CD4-positive, alpha-beta T cell treated with Interleukin-10 for 1 hour (primary cell): ENCODE measurements around the gene EOLA2.
"Not testable (repeated sequence)": the region's sequence is repeated elsewhere in the genome, so short reads cannot be mapped to it uniquely, and the experiment has no call there.

Source experiments
- DNase-seq: peaks from one replicate; pipeline ENCODE4 v3.0.0-alpha.2; 2020

EOLA2 gene

DNA sequence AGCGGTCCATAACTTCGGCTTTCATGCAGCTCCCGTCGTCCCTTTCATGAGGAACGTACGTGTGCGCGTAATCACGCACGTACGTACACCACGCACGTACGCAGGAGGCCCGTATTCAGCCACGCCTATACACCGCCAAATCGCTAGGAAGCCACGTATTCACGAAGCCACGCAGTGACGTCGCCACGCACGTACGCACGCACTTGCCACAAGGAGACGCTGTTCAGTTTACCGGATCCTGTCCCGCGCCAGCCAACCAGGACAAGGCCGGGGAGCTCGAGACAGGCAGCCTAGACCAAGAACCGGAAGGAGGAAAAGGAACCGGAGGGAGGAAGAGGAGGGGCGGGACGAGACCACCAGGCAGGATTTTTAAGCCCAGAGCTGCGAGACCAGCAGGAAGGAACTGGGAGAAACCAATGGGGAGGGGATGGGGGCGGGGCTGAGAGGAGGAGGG lies at the start of gene EOLA2:
Gene EOLA2, minus strand, starts transcription at position 65 of the 454 bp plus-strand sequence. CDS start 4,617 bp downstream, outside the sequence.
- peak; percentile 95 for DNase-seq

GRCh38 chrX:149987613-149988012 lies 49.3 kb upstream of the EOLA2 start:
- DNase-seq: no peak

- no peak for DNase-seq
These were observed 46.1 kb upstream of the EOLA2 start for GRCh38 chrX:149984411-149984810.

DNA sequence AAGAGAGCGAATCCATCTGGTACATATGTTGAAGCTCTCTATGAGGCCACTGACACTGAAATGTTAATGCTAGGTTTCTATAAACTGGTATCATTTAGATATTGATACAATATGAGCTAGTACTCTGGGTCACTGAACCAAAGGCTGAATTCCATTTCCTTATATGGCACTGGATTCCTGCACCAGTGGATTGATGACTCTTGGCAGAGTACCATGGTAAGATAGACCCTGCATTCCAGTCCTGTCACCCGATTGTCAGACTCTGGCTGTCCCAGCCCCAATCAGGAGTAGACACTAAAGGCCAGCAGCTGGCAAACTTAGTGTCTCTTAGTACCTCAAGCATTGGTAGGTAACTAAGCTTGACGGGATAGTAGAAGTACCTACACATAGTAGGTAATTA lies 44.0 kb upstream of the EOLA2 start:
- DNase-seq: no peak

- no peak for DNase-seq
These were observed 40.9 kb upstream of the EOLA2 start for GRCh38 chrX:149979126-149979644.

DNA sequence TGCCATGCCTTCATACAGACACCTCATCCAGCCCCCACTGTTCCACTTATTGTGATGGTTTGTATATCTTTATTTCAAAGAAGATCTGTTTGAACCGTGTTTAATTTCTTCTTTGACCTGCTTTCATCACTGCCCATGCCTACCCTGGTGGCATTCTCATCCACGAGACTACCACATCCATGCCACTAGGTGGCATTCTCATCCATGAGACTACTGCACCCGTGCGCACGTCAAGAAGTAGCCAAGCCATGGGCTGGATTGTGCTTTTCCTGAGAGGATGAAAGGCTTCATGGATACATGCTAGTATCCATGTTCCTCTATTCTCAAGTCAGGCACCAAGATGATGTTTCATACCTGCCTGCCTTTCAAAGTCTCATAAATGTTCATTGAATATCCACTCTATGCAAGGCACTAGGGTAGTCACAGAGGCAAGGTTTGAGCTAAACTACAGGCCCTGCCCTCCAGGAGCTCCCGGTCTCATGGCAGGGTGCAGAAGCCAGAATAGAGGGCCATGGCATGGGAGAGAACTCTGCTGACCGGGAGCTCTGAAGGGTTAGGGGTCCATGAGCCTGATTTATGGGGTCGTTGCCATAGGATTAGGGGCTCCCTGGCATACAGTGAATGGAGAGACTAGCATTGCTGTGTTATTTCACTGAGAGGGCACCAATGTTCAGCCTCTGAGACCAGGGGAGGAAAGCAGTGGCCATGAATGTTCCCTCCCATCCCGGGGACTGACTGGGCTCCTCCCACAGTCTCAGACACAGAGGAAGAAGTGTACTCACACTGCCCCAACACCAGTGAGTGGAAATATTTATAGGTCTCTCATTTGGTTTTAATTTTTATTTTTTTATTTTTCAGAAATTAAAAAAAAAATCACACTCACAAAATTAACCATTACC lies 24.8 kb upstream of the EOLA2 start:
- peak; percentile 26 for DNase-seq

GRCh38 chrX:149962010-149962409 lies 23.7 kb upstream of the EOLA2 start:
- DNase-seq: no peak

GRCh38 chrX:149961572-149961971 lies 23.3 kb upstream of the EOLA2 start:
- no peak for DNase-seq

DNA sequence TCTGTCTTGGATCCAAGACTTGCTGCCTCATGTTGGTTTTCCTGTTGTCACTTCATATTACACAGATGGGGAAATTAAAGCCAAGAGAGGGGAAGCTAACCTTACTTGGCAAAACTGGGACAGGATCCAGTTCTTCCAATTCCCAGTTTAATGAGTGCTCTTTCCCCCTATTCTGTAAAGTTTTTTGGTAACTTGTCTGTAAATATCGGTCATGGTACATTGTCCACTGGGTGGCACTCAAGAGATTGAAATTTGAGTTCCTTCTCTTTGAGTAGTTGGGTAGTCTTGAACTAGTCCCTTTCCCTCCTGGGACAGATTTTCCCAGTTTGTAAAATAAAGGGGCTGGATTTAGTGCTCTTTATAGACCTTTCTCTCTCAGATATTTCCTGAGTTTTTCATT lies 12.4 kb upstream of the EOLA2 start:
- peak; percentile 13 for DNase-seq

DNA sequence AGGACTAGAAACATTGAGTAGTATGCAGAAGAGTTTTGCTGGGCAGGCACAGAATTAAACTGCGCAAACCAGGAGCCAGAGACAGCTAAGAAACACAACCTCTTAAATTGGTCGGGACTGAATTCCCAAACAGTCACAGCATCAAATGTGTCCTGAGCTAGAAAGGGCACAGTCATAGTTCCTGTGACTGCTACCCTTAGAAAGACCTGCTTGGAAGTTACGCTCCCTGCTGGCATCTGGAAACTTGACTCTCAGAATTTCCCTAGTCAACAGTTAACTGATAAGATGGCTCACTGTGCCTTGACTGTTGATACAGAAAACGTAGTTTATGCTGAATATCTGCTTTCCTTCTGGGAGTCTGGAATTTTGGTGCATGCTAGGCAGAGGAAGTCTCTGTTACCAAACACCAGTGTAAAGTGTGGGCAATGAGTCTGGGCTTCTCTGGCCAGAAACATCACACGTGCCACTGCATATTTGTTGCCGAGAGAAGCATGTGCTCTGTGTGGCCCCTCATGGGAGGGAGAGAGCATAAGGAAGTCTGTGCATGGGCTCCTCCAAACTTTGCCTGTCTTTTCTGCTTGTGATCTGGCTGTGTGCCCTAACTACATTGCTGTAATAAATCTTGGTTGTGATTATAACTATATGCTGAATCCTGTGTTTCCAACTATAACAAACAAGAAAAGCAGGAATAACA lies 11.6 kb upstream of the EOLA2 start:
- DNase-seq: no peak

GRCh38 chrX:149948016-149948415 lies 9.7 kb upstream of the EOLA2 start:
- no peak for DNase-seq

GRCh38 chrX:149946932-149947331 lies 8.6 kb upstream of the EOLA2 start:
- DNase-seq: not testable (repeated sequence)

DNA sequence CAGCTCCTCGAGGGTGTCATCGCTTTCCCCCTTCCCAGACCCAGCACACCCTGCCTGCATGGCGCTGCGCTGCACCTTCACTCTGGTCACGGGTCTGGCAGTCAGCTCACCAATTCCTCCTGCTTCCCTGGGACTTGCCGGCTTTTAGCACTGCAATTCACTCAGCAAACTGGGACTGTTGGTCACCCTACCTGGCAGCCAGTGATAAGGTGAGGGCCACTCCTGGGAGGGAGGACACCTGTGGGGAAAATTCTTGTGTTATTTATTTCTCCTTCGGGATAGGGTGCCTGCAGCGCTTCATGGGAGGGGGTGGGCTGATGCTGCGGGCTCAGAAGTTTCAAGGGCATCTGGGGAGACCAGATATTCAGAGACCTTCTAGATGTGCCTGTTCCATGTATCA lies 7.5 kb upstream of the EOLA2 start:
- not testable (repeated sequence) for DNase-seq

- DNase-seq: not testable (repeated sequence)
These were observed 6.9 kb upstream of the EOLA2 start for GRCh38 chrX:149945087-149945670.

DNA sequence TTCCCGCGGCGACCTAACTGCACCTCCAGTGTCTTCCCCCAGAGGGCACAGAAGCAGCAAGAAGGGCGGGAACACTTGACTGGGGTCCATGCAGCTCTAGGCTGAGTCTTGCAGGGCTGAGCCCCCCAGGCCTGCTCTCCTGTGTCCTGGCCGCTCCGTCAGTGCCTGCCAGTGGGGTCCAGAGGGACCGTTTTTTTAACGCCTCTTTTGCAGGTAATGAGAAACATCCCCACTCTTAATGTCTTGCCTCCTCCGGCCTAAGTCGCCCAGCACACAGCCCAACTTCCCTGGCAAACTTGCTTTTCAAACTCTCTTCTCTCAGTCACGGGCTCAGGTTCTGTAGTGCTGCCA lies 2.4 kb upstream of the EOLA2 start:
- DNase-seq: not testable (repeated sequence)

DNA sequence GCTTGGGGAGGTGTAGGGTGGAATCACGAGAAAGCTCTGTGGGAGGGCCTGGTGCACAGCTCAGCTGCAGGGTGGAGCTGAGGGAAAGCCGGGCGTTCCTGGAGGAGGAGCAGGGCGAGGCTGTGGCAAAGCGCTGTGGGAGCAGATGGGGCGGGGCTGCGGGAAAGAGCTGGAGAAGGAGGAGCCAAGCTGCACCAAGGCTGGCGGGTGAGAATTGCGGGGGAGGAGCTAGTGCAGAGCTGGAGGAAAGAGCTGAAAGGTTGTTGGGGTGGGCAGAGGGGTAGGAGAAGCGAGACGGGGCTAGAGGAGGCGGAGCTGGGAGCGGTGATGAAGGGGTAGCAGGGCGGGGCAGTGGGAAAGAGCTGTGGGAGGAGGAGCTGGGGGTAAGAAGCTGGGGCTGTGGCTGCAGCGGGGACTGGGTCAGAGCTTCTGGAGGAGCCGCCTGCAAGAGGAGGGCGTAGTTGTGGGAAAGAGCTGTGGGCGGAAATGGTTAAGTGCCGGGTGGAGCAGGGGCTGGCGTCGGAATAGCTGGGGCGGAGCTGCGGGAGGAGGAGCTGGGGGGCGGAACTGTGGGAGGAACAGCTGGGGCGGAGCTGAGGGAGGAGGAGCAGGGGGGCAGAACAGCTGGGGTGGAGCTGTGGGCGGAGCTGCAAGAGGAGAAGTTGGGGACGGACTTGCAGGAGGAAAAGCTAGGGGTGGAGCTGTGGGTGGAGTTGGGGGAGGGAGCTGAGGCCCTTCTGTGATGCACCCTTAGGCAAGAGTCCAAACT lies 1.8 kb upstream of the EOLA2 start:
- peak; percentile 94 for DNase-seq

- DNase-seq: no peak
These were observed 1.3 kb upstream of the EOLA2 start for GRCh38 chrX:149939655-149939904.

GRCh38 chrX:149938881-149939654 lies 777 bp upstream of the EOLA2 start:
- DNase-seq: peak; percentile 91

DNA sequence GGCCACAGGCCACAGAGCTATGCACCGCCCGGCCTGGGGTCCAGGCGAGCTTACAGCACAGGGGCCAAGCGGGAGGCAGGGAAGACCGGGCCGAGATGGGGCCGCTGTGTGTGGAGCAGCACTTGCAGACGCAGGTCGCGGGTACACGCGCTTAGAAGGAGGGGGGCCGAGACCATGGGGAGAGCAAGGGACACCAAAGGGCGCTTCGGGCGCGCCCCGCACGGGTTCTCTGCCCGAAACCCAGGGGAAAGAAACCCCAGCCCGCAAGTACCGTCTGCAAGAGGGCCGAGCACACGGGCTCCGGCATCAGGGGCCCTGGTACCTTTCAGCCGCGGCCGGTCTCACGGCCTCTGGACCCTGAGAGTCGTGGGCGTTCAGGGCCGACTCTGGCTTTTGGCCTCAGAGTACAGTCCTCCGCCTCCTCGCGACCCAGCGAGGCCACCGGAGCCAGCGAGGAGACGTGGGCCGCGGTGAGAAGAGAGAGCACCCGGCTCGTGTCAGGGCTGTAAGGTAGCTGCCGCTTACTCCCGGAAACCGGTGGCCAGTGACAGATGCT lies 342 bp downstream of the EOLA2 start:
- DNase-seq: no peak

DNA sequence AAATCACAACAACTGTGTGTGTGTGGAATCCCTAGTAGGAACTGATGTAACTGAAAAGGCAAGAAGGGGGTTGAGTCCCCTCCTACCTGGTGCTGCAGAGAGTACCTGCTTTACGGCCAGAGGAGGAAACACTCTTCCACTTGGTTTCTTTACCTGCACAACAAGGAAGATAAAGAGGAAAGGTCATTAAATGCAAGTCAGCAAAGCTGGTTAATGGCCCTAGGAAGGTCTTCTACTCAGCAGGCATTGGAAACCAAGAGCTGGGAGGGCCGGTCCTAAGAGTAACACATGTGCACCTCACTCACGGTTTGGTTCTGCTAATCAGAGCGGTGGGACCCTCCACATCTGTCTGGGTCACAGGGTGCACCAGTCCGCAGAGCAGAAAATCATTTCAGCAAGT lies 963 bp downstream of the EOLA2 start:
- not testable (repeated sequence) for DNase-seq

- DNase-seq: not testable (repeated sequence)
These were observed 4.7 kb downstream of the EOLA2 start for GRCh38 chrX:149933547-149933946.

DNA sequence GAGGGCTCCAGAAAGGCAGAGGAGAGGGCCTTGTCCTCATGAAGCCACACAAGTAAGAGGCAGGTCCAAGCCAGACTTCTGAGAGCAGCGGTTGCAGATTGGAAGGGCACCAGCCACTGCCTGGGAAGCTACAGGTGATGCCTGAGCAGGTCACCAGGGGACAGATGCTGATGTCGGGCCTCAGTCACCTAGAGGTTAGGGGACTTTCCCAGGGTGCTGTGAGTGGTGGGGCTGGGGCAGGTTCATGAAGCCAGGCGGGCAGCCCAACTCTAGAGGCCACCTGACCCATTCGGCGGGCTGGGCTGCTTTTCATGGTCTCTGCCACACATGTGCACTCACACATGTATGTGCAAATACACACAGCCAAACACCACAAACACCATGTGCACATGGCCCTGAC lies 5.3 kb downstream of the EOLA2 start:
- DNase-seq: not testable (repeated sequence)
